SU-DHL-6 (cell line): ENCODE data around the gene HDAC7.

Source experiments
- EZH2phosphoT487 ChIP-seq: fragments of 200-600 bp; sonication (generic), shearing (Covaris generic); conservative IDR thresholded peaks from 2 replicates; pipeline ENCODE4 v1.6.1; 2018; ENCODE audit warnings: mild to moderate bottlenecking, antibody characterized with exemption, low read length, moderate library complexity, mixed read lengths
- TF ChIP-seq, protein P1 (sequence below): fragments of 200-600 bp; sonication (generic); IDR thresholded peaks from one replicate; pipeline ENCODE4 v1.5.1; 2017; ENCODE audit warnings: antibody characterized with exemption, mild to moderate bottlenecking, low read length, moderate library complexity; ENCODE audit not compliant: insufficient read depth, poor library complexity, severe bottlenecking

DNA sequence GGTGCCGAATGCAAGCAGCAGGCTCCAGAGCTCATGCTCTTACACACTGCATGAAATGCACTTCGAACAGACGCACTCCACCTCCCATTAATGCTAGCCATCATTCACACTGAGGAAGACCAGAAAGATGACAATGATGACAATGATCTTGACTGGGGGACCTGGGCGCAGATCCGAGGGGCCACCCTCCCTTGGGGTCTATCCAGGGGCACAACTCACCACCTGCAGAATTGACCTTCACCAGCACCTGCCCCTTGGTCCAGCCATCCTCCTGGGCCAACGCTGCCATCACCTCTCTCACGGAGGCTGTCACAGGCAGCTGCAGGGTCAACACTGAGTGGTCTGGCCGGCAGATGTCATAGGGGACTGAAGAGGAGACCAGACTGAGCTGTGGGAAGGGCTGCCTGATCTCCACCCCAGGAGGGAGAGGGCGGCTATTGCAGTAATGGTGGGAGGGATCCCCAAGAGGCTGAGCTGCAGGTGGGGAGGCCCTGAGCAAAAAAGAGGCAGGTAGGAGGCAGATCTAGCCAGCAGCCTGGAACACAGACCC lies 76.3 kb downstream of the HDAC7 start:
- TF ChIP-seq, protein P1, sequence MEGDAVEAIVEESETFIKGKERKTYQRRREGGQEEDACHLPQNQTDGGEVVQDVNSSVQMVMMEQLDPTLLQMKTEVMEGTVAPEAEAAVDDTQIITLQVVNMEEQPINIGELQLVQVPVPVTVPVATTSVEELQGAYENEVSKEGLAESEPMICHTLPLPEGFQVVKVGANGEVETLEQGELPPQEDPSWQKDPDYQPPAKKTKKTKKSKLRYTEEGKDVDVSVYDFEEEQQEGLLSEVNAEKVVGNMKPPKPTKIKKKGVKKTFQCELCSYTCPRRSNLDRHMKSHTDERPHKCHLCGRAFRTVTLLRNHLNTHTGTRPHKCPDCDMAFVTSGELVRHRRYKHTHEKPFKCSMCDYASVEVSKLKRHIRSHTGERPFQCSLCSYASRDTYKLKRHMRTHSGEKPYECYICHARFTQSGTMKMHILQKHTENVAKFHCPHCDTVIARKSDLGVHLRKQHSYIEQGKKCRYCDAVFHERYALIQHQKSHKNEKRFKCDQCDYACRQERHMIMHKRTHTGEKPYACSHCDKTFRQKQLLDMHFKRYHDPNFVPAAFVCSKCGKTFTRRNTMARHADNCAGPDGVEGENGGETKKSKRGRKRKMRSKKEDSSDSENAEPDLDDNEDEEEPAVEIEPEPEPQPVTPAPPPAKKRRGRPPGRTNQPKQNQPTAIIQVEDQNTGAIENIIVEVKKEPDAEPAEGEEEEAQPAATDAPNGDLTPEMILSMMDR = no peak
- TF ChIP-seq EZH2phosphoT487 = no peak
